ENCODE data around the gene TGFB1. TPM values are rescaled to one million over a fixed set of nuclear protein-coding genes. Genes with fewer than 3 reads are reported as not detected.

TGFB1 gene
- total RNA-seq, 1 experiment from 2014 or later = 54.6 TPM

GRCh38 chr19:41352609-41353465 is 885 bp downstream of the TGFB1 start:
- H3K9me2 ChIP-seq (ENCODE audit: insufficient read depth) = no peaks in the 10 kb centered on the region
- ATAC-seq (peak; percentile 33), DNase-seq (ENCODE audit: low read depth, low spot score) (no peak)
- POLR2A ChIA-PET = interaction anchor here (0.6 to 2.1 kb wide), 3 partner anchors 11 to 532 kb away, joined by 3 to 13 read pairs (median 3); partner anchors contain the start of gene B9D2
- peak overlapping the region; percentile 79 to 87 for H3K4me3 ChIP-seq (replicated peaks in 1 of 2; ENCODE audit: low read depth in 1 of 2, low read length in 2 of 2)
- H3K4me1 ChIP-seq (ENCODE audit: control insufficient read depth in 1 of 2, insufficient read depth in 2 of 2, low read length in 2 of 2) = peaks cover 11 to 29% of the 10 kb centered on the region in 2 experiments; a peak in 3 of 4 replicates
- H3K27ac ChIP-seq (ENCODE audit: low read depth, low read length) = peak overlapping the region; percentile 89
- H3K79me2 ChIP-seq (ENCODE audit: insufficient read depth, low read length) = peaks cover 42% of the 10 kb centered on the region
- H3K4me2 ChIP-seq (ENCODE audit: low read length) = peak overlapping the region; percentile 95
- peak overlapping the region; percentile 83 for H3K9ac ChIP-seq (ENCODE audit: low read length)
- intact Hi-C loops (cut with micrococcal nuclease) = no loop called here
- H4K20me1 ChIP-seq (ENCODE audit: insufficient read depth) = no peaks in the 10 kb centered on the region
- H3K27me3 ChIP-seq (ENCODE audit: insufficient read depth, low read length) = no peaks in the 10 kb centered on the region
- TSS peak; percentile 56 for BruUV-seq (replicated peaks)
- H3K36me3 ChIP-seq (ENCODE audit: control insufficient read depth in 1 of 2, insufficient read depth in 2 of 2, low read length in 2 of 2) = peaks cover 0 to 4% of the 10 kb centered on the region in 2 experiments; a peak in 1 of 4 replicates
- RAD21 ChIA-PET (ENCODE audit: low non-redundant PET in 1 of 2, low total read pairs in 2 of 2, uncharacterized antibody in 2 of 2, unreplicated experiment in 2 of 2) = interaction anchor here in 1 of 2 experiments (0.7 to 1.2 kb wide), 2 partner anchors 11 to 199 kb away, joined by 4 to 9 read pairs; partner anchors contain the start of gene B9D2
- CTCF ChIA-PET = interaction anchor here (1.0 to 5.6 kb wide), 3 partner anchors 12 to 223 kb away, joined by 3 to 54 read pairs (median 3); partner anchors contain the start of genes B9D2 and CEACAM21
- H2AFZ ChIP-seq (ENCODE audit: low read depth, low read length, poor library complexity, severe bottlenecking) = no peak overlapping the region
- H3K9me3 ChIP-seq (ENCODE audit: control insufficient read depth in 1 of 2, insufficient read depth in 1 of 2, low read depth in 1 of 2, low read length in 2 of 2) = no peaks in the 10 kb centered on the region
- TF ChIP-seq SIN3A (IDR thresholded peaks at IDR 0.05; ENCODE audit: low read depth) (no peak), TCF7L2 (IDR thresholded peaks at IDR 0.05; ENCODE audit: borderline replicate concordance, extremely low read depth, insufficient read depth, insufficient read length) (peak; percentile 0), SRF (IDR thresholded peaks at IDR 0.05; ENCODE audit: low read depth) (no peak), CBX3 (IDR thresholded peaks at IDR 0.05; ENCODE audit: low read depth) (no peak), REST (IDR thresholded peaks at IDR 0.05; ENCODE audit: low read depth) (no peak), JUND (IDR thresholded peaks at IDR 0.05) (no peak), CEBPB (IDR thresholded peaks at IDR 0.05; ENCODE audit: low read depth) (no peak), SP1 (IDR thresholded peaks at IDR 0.05; ENCODE audit: low read depth) (no peak), EGR1 (IDR thresholded peaks at IDR 0.05; ENCODE audit: low read depth) (no peak), POLR2AphosphoS5 (IDR thresholded peaks at IDR 0.05; ENCODE audit: low read depth, low read length) (no peak; the same call in 1 of the 2 replicates), YY1 (IDR thresholded peaks at IDR 0.05; ENCODE audit: extremely low read depth, insufficient replicate concordance, low read depth, low read length) (no peak), EZH2 (IDR thresholded peaks at IDR 0.05) (no peak), ZBTB33 (IDR thresholded peaks at IDR 0.05; ENCODE audit: extremely low read depth, insufficient replicate concordance, low read length) (no peak), RAD21 (IDR thresholded peaks at IDR 0.05; ENCODE audit: low read depth) (peak; percentile 41; the same call in 1 of the 2 replicates), FOSL1 (IDR thresholded peaks at IDR 0.05; ENCODE audit: low read depth) (no peak), MAX (IDR thresholded peaks at IDR 0.05) (peak; percentile 51; the same call in 1 of the 2 replicates), POLR2A (IDR thresholded peaks at IDR 0.05; ENCODE audit: borderline replicate concordance, extremely low read depth, insufficient read depth, insufficient read length) (no peak), ELF1 (IDR thresholded peaks at IDR 0.05; ENCODE audit: borderline replicate concordance, low read depth) (no peak)
